ENCODE data around the gene PRMT9.

The PRMT9 gene

GRCh38 chr4:147683717-147684700 lies at the start of gene PRMT9:
PRMT9 (minus strand) TSS chr4:147684163; CDS start chr4:147683987, 176 bp downstream.
- DNase-seq (ENCODE audit: low spot score), result peak; percentile 98

- peak; percentile 72 for DNase-seq (ENCODE audit: low spot score)
Observed at GRCh38 chr4:147732518-147733235, 48.7 kb upstream of the PRMT9 start.

DNA sequence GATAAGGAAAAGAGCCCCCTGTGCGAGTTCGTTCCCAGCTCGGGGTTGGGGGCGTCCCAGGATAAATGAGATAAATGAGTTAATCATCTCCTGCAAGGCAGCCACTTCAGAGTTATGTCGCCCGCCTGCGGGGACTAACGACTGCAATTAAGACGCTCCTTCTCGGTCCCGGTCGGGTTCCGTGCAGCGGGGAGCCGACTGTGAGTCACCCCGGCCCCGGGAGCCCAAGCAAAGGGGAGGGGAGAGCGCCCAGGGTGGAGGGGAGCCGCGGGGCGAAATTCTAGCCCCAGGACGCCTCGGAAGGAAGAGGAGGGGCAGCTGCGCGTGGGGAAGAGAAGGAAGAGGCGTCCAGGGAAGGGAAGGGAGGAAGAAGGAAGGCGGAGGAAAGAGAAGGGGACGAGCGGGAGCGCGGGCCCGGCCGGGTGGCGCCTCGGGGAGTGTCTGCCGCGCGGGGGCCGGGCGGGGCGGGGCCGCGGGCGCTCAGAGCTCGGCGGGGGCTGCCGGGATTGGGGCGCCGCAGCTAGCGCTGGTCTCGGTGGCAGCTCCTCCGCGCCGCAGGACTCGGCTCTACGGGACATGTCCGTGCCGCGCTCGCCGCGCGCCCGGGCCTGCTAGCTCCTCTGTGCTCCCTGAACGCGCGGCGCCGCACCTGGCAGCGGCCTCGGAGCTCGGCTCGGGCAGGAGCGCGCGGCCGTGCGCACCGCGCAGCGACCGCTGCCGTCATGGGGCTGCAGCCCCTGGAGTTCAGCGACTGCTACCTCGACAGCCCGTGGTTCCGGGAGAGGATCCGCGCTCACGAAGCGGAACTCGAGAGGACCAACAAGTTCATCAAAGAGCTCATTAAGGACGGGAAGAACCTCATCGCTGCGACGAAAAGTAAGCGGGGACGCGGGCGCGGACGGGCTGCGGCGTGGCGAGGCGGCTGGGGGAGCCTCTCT lies 47.9 kb upstream of the PRMT9 start, which contains the start of gene ARHGAP10:
Gene ARHGAP10 (plus strand): TSS at position 509 of the 938 bp plus-strand sequence. CDS start 214 bp downstream, at position 723.
- DNase-seq (ENCODE audit: low spot score), result peak; percentile 66

DNA sequence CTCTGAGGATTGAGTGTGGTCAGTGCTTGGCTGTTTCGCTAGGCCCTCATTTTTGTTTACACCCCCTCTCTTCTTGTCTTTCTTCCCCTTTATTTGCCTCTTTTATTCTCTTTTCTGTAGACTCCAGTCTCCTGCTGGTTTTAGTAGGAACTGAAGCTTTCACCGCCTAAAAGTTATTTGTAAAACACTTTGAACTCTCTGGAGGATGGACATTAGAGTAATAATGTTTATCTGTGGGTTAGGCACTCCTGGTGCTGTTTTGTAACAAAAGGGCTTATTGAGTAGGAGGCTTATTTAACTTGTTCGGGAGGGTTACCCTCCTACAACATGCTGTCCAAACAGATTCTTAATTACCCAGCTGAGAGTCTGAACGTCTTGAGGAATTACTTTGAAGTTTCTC lies 46.4 kb upstream of the PRMT9 start:
- DNase-seq (ENCODE audit: low spot score), result no peak

- no peak for DNase-seq (ENCODE audit: low spot score)
Observed at GRCh38 chr4:147727476-147728028, 43.6 kb upstream of the PRMT9 start.

GRCh38 chr4:147725673-147726072 lies 41.7 kb upstream of the PRMT9 start:
- DNase-seq (ENCODE audit: low spot score), result no peak

DNA sequence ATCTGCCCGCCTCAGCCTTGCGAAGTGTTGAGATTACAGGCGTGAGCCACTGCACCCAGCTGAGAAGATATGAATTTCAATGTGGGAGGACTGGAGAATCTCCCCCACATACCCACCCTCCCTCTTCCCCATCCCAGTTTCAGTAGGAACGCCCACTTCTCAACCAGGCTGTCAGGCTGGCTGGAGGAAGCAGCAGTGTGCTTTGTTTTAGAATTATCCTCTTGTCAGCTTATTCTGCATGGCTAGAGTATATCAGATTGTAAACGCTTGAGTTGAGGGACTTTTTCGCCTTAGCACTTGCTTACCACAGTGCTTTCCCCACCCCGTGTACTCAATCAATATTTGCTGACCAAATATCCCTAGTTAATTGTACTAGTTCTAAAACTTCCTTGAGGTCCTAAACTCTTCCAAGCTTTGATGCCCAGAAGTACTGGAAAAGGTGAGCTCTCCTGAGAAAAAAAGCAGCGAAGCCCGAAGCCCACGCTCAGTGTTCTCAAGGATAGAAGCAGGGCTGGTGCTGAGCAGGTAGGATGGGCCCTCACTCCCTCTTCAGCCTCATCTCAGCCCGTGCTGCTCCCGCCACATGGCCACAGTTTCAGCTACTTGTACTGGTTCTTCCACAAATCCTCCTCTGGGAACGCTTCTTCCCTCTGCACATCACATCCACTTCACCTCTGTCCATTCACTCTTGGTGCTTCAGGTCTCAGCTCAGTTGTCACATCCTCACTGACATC lies 40.7 kb upstream of the PRMT9 start:
- no peak for DNase-seq (ENCODE audit: low spot score)

GRCh38 chr4:147723326-147723725 lies 39.4 kb upstream of the PRMT9 start:
- DNase-seq (ENCODE audit: low spot score), result no peak

DNA sequence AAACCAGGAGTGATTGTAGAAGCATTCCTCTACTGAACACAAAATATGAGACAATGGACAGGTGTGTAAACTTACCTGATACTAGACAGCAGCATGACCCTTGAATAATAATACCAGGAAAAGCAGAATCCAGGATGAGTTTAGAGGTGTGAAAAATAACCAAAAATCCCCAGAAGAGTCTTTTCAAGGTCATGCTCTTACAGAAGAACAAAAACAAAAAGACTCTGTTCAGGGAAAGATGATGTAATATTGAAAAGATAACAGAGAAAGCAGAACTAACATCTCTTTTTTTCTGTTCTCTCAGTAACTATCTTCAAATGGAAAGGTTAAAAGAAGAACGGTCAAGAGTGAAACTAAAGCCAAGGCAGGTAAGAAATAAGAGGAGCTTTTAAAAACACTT lies 33.9 kb upstream of the PRMT9 start:
- DNase-seq (ENCODE audit: low spot score), result no peak

GRCh38 chr4:147714575-147715401 lies 30.8 kb upstream of the PRMT9 start:
- DNase-seq (ENCODE audit: low spot score), result peak; percentile 21

DNA sequence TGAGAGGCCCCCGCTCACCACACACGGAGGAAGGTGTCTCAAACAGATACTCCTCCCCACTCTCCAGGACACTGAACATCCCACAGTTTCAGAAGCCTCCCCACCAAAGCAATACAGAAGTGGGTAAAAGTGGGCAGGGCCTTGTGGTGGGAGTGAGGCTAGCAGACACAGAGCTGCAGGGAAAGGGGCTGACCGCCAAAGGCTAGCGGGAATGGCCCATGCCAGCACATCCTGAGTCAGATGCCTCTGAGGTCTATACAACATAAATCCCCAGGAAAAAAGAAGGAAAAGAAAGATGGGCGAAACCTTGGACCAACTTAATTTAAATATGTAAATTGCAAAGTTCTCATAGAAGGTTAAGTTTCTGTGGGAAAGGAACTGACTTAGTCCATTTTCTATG lies 26.0 kb upstream of the PRMT9 start:
- DNase-seq (ENCODE audit: low spot score), result no peak

DNA sequence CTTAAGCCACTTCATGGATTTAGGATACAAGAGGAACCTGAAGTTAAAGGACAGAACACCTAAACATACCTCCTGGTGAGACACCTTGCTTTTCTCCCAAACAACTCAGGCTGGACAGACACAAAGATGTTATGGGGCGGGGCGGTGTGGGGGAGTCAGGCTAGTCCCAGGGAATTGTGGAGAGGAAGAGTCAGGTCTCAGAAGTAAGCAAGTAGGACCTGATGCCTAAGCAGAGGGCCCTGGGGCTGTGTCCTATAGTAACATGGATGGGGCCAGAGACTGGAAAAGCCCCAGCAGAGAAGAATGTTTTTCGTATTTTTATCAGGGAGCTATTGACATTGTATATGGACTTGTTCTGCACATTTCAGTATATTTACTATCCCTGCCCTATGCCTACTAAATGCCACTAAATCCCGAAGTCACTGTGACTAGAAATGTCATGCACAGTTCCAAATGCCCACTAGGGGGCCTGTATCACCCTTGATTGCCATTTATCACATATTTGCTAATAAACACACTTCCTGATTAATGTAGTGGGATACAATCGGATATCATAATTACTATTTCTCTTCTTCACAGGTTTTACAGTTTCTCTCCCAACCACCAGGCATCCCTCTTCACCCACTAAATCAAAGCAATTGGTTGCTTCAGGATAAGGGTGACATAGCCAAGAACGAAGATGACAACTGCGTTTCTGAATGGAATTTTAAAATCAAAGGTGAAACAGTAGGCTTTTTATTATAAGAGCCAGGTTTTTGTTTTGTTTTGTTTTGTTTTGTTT lies 24.1 kb upstream of the PRMT9 start:
- DNase-seq (ENCODE audit: low spot score), result peak; percentile 50

DNA sequence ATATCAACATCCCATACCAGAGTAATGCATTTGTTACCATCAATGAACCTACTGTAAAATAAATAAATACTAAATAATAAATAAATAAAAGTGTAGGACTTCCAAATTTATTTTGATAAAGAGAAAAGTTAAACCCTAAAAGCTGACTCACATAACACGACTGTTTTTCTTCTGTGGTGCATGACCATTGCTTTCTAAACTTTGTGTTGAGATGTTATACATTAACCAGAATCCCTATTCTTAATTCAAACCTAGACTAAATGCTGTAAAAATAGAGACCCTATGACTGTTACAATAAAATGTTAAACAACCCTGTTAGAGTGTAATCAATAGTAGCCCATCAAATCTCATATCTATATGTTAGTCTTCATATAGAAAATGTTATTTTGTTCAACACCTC lies 20.9 kb upstream of the PRMT9 start:
- no peak for DNase-seq (ENCODE audit: low spot score)

- no peak for DNase-seq (ENCODE audit: low spot score)
Observed at GRCh38 chr4:147696866-147697265, 12.9 kb upstream of the PRMT9 start.

DNA sequence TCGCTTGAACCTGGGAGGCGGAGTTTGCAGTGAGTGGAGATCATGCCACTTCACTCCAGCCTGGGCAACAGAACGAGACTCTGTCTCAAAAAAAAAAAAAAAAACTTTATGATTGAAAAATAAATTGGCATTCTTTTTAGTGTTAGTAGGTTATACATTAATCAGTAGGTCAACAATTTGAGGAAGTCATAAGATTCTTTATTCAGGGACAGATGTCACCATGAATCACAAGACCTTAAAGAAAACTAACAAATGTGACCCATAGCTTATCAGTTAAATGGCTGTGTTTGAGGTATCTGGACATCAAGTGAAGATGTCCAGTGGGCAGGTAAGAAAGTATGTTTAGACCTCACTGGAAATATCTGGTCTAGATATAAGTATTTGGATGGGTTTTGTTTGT lies 9.3 kb upstream of the PRMT9 start:
- DNase-seq (ENCODE audit: low spot score), result no peak

DNA sequence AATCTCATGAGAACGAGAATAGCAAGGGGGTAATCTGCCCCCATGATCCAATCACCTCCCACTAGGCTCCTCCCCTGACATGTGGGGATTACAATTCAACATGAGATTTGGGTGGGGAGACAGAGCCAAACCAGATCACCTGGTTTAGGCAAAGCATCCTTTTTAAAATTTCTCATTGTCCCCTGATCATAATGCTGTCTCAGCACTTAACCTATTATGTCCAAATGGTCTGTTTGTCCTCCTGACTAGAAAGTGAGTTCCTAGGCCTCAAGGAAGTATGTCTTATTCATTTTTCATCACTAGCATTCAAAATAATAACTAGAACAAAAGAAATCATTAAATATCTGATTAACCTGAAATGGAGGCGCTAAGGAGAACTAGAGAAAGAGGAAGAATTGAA lies 7.9 kb upstream of the PRMT9 start:
- DNase-seq (ENCODE audit: low spot score), result no peak

DNA sequence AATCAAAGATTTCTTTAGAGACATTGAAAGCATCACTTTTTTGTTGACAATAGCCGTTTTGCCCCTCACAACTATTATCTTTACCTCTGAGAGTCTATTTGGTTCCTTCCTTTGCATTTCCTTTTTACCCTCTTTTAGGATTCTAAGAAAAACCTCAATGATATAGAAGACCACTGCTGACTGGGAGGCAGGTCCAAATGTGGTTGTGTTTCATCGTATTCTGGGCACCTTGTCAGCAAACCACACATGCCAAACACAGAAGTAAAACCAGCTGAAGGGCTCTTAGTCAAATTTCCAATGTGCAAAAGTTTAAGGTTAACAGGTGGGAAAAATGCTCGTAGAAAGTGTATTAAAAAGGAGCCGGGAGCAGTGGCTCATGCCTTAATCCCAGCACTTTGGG lies 5.1 kb upstream of the PRMT9 start:
- DNase-seq (ENCODE audit: low spot score), result no peak

GRCh38 chr4:147683188-147683591 lies 773 bp downstream of the PRMT9 start:
- DNase-seq (ENCODE audit: low spot score), result peak; percentile 20

- no peak for DNase-seq (ENCODE audit: low spot score)
Observed at GRCh38 chr4:147682755-147683154, 1.2 kb downstream of the PRMT9 start.
